OCI-LY1 (cell line): ENCODE data around the gene DDAH1.

Experiments
- EZH2 ChIP-seq: fragments of 200-600 bp; sonication (generic), shearing (Covaris generic); IDR thresholded peaks from 2 replicates; pipeline ENCODE4 v1.8.0; 2017; ENCODE audit warnings: borderline replicate concordance, mixed run types, mild to moderate bottlenecking, antibody characterized with exemption, low read length, moderate library complexity, mixed read lengths
- TF ChIP-seq, protein P1 (sequence below): fragments of 200-600 bp; sonication (generic), shearing (Covaris generic); IDR thresholded peaks from 2 replicates; pipeline ENCODE4 v1.5.1; 2017; ENCODE audit warnings: mild to moderate bottlenecking, antibody characterized with exemption, low read length, moderate library complexity, mixed read lengths

- TF ChIP-seq, protein P1, sequence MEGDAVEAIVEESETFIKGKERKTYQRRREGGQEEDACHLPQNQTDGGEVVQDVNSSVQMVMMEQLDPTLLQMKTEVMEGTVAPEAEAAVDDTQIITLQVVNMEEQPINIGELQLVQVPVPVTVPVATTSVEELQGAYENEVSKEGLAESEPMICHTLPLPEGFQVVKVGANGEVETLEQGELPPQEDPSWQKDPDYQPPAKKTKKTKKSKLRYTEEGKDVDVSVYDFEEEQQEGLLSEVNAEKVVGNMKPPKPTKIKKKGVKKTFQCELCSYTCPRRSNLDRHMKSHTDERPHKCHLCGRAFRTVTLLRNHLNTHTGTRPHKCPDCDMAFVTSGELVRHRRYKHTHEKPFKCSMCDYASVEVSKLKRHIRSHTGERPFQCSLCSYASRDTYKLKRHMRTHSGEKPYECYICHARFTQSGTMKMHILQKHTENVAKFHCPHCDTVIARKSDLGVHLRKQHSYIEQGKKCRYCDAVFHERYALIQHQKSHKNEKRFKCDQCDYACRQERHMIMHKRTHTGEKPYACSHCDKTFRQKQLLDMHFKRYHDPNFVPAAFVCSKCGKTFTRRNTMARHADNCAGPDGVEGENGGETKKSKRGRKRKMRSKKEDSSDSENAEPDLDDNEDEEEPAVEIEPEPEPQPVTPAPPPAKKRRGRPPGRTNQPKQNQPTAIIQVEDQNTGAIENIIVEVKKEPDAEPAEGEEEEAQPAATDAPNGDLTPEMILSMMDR: no peak
- no peak for TF ChIP-seq EZH2
These were observed 156.1 kb downstream of the DDAH1 start for GRCh38 chr1:85308833-85309350.
